A673 (cell line): ENCODE data around the gene BTNL2.

Source experiments
- CTCF ChIP-seq: fragments of 300-800, 200-600 bp; sonication (generic); conservative IDR thresholded peaks from 2 replicates; pipeline ENCODE4 v1.5.1; 2017; ENCODE audit warnings: low read depth, mild to moderate bottlenecking, antibody characterized with exemption, low read length, moderate library complexity, mixed read lengths
- EZH2 ChIP-seq: fragments of 200-600 bp; sonication (generic); IDR thresholded peaks from 2 replicates; pipeline ENCODE4 v1.6.1; 2017; ENCODE audit warnings: borderline replicate concordance, low read depth, mild to moderate bottlenecking, mixed read lengths, antibody characterized with exemption, low read length; ENCODE audit not compliant: poor library complexity, severe bottlenecking

DNA sequence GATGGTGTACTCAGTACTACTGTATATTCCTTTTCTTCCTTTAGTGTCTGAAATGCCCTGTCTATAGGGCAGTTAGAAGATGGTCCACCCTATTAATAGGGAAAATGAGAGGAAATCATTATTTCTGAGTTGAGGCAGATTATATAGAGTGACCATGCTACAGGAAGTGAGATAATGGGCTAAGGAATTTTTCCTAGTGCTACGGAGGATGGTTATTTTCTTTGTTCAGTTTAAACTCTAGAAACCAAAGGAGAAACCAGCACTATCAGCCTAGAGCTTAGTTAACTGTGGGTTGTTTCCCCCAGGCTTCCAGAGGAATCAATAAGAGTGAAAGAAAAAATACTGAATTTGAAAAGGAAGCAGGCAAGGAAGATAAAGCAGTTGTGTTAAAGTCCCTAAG lies 35.8 kb downstream of the BTNL2 start:
- no peak for TF ChIP-seq CTCF
- no peak for TF ChIP-seq EZH2
